ENCODE results near the gene DROSHA. TPM values are rescaled to one million over a fixed set of nuclear protein-coding genes. Genes with fewer than 3 reads are reported as not detected.
"Not testable (repeated sequence)": the region's sequence is repeated elsewhere in the genome, so short reads cannot be mapped to it uniquely, and the experiment has no call there.

Gene DROSHA
- polyA plus RNA-seq, 3 donors, result 2.2 to 12.6 (median 7.6) TPM

DNA sequence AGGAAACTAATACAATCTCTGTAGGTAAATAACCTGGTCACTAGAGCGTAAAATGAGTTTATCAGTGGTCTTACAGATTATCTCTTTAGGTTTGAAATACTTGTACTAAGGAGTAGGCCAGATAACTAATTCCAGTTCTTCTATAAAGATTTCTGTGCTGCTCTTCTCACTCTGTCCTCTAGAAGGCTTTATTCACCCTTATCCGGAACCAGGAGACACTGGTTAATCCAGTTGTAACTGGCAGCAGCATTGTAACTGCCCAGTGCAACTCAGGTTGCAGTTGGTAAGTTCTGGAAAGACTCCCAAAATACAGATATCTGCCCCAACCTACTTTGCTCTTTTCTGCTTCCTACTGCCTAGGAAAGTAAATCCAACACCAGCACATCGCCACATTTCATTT, 20.0 kb upstream of the DROSHA start:
- H2AFZ ChIP-seq (ENCODE audit: insufficient read depth, low read depth, low read length, poor library complexity, severe bottlenecking), result no peak overlapping the region
- H3K4me1 Mint-ChIP-seq, result no peaks in the 10 kb centered on the region
- no peak overlapping the region for H3K4me3 ChIP-seq (replicated peaks in 1 of 3; ENCODE audit: low read depth in 2 of 3, low read length in 3 of 3)
- 100% methylated on average over 1 of the region's 3 CpGs for WGBS (ENCODE audit: insufficient coverage)
- TF ChIP-seq, protein P1, sequence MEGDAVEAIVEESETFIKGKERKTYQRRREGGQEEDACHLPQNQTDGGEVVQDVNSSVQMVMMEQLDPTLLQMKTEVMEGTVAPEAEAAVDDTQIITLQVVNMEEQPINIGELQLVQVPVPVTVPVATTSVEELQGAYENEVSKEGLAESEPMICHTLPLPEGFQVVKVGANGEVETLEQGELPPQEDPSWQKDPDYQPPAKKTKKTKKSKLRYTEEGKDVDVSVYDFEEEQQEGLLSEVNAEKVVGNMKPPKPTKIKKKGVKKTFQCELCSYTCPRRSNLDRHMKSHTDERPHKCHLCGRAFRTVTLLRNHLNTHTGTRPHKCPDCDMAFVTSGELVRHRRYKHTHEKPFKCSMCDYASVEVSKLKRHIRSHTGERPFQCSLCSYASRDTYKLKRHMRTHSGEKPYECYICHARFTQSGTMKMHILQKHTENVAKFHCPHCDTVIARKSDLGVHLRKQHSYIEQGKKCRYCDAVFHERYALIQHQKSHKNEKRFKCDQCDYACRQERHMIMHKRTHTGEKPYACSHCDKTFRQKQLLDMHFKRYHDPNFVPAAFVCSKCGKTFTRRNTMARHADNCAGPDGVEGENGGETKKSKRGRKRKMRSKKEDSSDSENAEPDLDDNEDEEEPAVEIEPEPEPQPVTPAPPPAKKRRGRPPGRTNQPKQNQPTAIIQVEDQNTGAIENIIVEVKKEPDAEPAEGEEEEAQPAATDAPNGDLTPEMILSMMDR (IDR thresholded peaks at IDR 0.05), result no peak
- no peaks in the 10 kb centered on the region for H4K20me1 ChIP-seq (ENCODE audit: insufficient read depth, low read length)
- no peak overlapping the region for H3K27ac Mint-ChIP-seq
- DNase-seq, result no peak
- H3K9ac ChIP-seq (ENCODE audit: insufficient read depth, low read length, poor library complexity, severe bottlenecking), result no peak overlapping the region
- no peaks in the 10 kb centered on the region for H3K9me3 ChIP-seq (replicated peaks in 1 of 2; ENCODE audit: control insufficient read depth in 1 of 2, insufficient read depth in 1 of 2, low read length in 2 of 2)
- no peaks in the 10 kb centered on the region for H3K27me3 ChIP-seq (ENCODE audit: control insufficient read depth in 2 of 2, insufficient read depth in 2 of 2, low read length in 2 of 2)
- H3K79me2 ChIP-seq (ENCODE audit: insufficient read depth, low read length), result no peaks in the 10 kb centered on the region
- H3K4me2 ChIP-seq (replicated peaks; ENCODE audit: extremely low read depth, low read length, poor library complexity, severe bottlenecking), result no peak overlapping the region
- H3K36me3 ChIP-seq (replicated peaks in 1 of 2; ENCODE audit: control insufficient read depth in 1 of 2, insufficient read depth in 2 of 2, low read length in 2 of 2), result peaks cover 67 to 92% of the 10 kb centered on the region in 2 donors
- H3K4me1 ChIP-seq (ENCODE audit: control insufficient read depth in 1 of 2, insufficient read depth in 2 of 2, low read length in 2 of 2), result no peaks in the 10 kb centered on the region
- peaks cover 0 to 1% (median 0%) of the 10 kb centered on the region in 3 donors for H3K27me3 Mint-ChIP-seq (ENCODE audit: low read depth in 3 of 3)
- no peak overlapping the region for H3K4me3 Mint-ChIP-seq
- peaks cover 81 to 88% of the 10 kb centered on the region in 2 donors for H3K36me3 Mint-ChIP-seq
- peaks cover 0 to 3% (median 0%) of the 10 kb centered on the region in 7 donors for H3K9me3 Mint-ChIP-seq
- intact Hi-C loops (cut with micrococcal nuclease), result no loop called here
- no peak overlapping the region for H3K27ac ChIP-seq (ENCODE audit: low read depth in 1 of 2, low read length in 2 of 2)

DNA sequence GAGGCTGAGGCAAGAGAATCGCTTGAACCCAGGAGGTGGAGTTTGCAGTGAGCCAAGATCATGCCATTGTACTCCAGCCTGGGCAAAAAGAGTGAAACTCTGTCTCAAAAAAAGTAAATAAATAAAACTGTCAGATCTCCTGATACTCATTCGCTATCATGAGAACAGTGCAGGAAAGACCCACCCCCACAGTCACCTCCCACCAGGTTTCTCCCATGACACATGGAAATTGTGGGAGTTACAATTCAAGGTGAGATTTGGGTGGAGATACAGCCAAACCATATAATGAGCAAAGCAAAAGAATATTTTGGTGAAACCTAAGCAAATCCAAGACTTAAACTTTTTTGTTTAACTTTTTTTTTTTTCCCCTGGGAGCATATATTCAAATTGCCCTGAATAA, 17.2 kb upstream of the DROSHA start:
- H3K27me3 ChIP-seq (ENCODE audit: control insufficient read depth in 2 of 2, insufficient read depth in 2 of 2, low read length in 2 of 2); H3K9me3 Mint-ChIP-seq; H3K4me1 Mint-ChIP-seq; H3K4me3 ChIP-seq (replicated peaks in 1 of 3; ENCODE audit: low read depth in 2 of 3, low read length in 3 of 3); H3K27ac ChIP-seq (ENCODE audit: low read depth in 1 of 2, low read length in 2 of 2); H3K4me2 ChIP-seq (replicated peaks; ENCODE audit: extremely low read depth, low read length, poor library complexity, severe bottlenecking); H3K9ac ChIP-seq (ENCODE audit: insufficient read depth, low read length, poor library complexity, severe bottlenecking); intact Hi-C loops (cut with micrococcal nuclease); H3K4me3 Mint-ChIP-seq; H4K20me1 ChIP-seq (ENCODE audit: insufficient read depth, low read length); DNase-seq; H2AFZ ChIP-seq (ENCODE audit: insufficient read depth, low read depth, low read length, poor library complexity, severe bottlenecking); H3K79me2 ChIP-seq (ENCODE audit: insufficient read depth, low read length); H3K27me3 Mint-ChIP-seq (ENCODE audit: low read depth in 3 of 3); H3K27ac Mint-ChIP-seq; H3K9me3 ChIP-seq (replicated peaks in 1 of 2; ENCODE audit: control insufficient read depth in 1 of 2, insufficient read depth in 1 of 2, low read length in 2 of 2); H3K4me1 ChIP-seq (ENCODE audit: control insufficient read depth in 1 of 2, insufficient read depth in 2 of 2, low read length in 2 of 2): not testable (repeated sequence)
- 100% methylated on average over 1 of the region's 2 CpGs for WGBS (ENCODE audit: insufficient coverage)
- peaks cover 60 to 92% of the 10 kb centered on the region in 2 donors for H3K36me3 ChIP-seq (replicated peaks in 1 of 2; ENCODE audit: control insufficient read depth in 1 of 2, insufficient read depth in 2 of 2, low read length in 2 of 2)
- peaks cover 82 to 88% of the 10 kb centered on the region in 2 donors for H3K36me3 Mint-ChIP-seq
